Measurements from ENCODE around the gene LHX3.

Gene LHX3

DNA sequence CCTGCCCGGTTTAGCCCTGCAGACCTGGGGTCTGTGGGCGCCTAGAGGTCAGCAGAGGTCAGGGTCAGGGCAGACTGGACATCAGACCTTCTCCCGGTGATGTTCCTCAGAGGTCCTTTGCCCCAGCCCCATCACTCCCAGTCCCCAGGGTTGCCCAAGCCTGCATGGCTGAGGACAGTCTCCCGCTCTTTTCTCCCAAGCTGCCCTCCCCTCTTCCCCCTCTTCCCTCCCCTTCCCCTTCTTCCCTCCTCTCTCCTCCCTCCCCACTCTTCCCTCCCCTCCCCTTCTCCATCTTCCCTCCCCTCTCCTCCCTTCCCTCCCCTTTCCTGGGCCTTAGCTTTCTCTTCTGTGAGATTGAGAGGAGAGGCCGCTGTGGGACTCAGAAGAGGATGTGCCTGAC is 10.4 kb downstream of the LHX3 start:
- TF ChIP-seq, protein P1, sequence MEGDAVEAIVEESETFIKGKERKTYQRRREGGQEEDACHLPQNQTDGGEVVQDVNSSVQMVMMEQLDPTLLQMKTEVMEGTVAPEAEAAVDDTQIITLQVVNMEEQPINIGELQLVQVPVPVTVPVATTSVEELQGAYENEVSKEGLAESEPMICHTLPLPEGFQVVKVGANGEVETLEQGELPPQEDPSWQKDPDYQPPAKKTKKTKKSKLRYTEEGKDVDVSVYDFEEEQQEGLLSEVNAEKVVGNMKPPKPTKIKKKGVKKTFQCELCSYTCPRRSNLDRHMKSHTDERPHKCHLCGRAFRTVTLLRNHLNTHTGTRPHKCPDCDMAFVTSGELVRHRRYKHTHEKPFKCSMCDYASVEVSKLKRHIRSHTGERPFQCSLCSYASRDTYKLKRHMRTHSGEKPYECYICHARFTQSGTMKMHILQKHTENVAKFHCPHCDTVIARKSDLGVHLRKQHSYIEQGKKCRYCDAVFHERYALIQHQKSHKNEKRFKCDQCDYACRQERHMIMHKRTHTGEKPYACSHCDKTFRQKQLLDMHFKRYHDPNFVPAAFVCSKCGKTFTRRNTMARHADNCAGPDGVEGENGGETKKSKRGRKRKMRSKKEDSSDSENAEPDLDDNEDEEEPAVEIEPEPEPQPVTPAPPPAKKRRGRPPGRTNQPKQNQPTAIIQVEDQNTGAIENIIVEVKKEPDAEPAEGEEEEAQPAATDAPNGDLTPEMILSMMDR (IDR thresholded peaks at IDR 0.05) = no peak
- no peaks in the 10 kb centered on the region for H3K9me3 ChIP-seq
- H3K4me3 ChIP-seq (ENCODE audit: low read depth in 1 of 2, low read length in 1 of 2) = no peak overlapping the region
- H3K27me3 ChIP-seq = peaks cover 100% of the 10 kb centered on the region
- H3K36me3 ChIP-seq = no peaks in the 10 kb centered on the region
- no peaks in the 10 kb centered on the region for H3K4me1 ChIP-seq (ENCODE audit: control insufficient read depth in 1 of 2, insufficient read depth in 1 of 2, low read depth in 1 of 2, low read length in 1 of 2)
- no peak overlapping the region for H3K27ac ChIP-seq

DNA sequence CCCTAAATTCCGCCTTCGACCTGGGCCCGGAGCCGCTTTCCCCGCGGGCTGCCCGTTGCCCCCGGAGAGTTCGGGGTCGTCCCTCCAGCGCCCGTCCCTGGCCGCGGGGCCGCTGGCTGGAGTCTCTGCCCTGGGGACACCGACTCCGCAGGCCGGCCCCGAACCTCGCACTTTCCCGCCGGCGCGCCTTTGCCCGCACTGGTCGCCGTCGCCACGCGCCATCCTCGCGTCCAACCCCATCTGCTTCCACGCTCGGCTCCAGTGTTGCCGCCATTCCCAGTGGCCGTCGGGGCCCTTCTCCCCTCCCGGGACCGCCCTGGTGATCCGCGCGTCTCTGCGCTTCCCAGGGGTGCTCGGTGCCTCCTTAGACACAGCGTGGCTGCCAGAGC is 11.0 kb downstream of the LHX3 start:
- Histone ChIP-seq H3K27ac (no peak overlapping the region), H3K4me3 (ENCODE audit: low read depth in 1 of 2, low read length in 1 of 2) (no peak overlapping the region), H3K9me3 (no peaks in the 10 kb centered on the region), H3K27me3 (peaks cover 100% of the 10 kb centered on the region), H3K36me3 (no peaks in the 10 kb centered on the region), H3K4me1 (ENCODE audit: control insufficient read depth in 1 of 2, insufficient read depth in 1 of 2, low read depth in 1 of 2, low read length in 1 of 2) (no peaks in the 10 kb centered on the region)
- TF ChIP-seq, protein P1 (IDR thresholded peaks at IDR 0.05) = no peak

DNA sequence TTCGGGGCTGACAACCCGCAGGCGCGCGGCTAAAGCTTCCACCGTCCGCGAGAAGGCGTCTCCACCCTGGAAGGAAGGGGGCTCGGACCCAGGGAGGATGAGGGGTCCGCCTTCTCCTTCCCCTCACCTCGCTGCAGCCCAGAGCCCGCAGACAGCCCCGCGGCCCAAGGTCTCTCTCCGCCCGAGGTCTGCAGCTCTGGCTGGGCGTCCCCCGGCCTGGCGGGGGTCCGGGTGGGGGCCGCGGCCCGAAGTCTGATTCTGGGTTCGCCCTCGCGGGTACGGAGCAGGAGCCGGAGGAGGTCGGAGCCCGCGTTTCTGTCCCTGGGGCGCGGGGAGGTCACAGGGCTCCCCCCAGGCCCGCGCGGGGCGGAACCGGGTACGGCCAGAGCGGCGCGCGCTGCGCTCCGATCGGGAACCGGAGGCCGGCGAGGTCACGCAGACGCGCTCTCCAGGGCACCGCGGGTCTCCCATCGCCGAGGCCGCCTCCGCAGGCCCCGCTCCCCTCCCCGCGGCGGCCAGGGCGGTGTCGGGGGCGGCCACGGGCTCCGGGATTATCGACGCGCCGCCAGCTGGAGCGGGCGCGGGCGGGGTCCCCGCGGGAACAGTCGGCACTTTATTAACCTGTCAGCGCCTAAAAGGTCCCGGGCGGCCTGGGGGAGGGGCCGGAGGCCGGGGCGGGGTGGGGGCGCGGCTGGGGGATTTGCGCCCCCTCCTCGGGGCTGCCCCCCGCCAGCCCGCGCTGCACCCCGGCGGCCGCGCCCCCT is 11.6 kb downstream of the LHX3 start:
- TF ChIP-seq, protein P1 (IDR thresholded peaks at IDR 0.05) = no peak
- no peaks in the 10 kb centered on the region for H3K4me1 ChIP-seq (ENCODE audit: control insufficient read depth in 1 of 2, insufficient read depth in 1 of 2, low read depth in 1 of 2, low read length in 1 of 2)
- peaks cover 100% of the 10 kb centered on the region for H3K27me3 ChIP-seq
- no peaks in the 10 kb centered on the region for H3K36me3 ChIP-seq
- no peak overlapping the region for H3K4me3 ChIP-seq (ENCODE audit: low read depth in 1 of 2, low read length in 1 of 2)
- no peak overlapping the region for H3K27ac ChIP-seq
- H3K9me3 ChIP-seq = no peaks in the 10 kb centered on the region

DNA sequence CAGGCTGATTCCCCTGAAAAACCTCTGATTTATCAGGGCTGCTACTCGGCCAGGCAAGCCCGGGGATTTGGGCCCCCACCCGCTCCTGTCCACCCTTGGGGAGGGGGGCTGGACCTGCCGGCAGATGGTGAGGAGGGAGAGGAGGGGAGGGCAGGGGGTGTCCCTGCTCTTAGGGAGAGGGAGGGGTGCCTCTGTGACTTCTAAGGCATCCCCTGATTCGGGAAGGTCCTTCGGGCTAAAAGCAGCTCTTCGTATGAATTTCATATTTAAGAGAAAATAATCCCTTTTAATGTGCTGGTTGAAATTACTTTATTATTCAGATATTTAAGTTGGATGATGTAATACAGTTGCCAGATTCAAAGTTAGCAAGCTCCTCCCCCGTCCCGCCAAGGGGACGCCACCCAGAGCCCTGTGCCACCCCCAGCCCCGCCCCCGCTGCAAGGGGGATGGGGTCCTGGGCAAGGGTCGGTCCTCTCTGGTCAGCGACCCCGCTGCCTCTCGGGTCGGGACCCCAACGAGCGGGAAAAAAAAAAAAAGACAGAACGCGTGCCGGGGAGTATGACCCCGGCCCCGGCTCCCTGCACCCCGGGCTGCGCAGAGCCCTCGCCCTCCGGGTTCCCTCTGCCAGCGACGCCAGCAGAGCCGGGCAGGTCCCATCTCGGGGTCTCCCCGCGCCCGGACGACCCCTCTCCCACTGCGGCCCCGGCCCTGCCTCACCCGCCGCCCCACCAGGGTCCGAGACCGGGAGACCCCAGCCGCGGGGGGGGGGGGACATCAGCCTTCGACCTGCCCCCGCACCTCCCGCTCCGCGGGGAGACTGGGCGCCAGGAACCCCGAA is 12.4 kb downstream of the LHX3 start:
- Histone ChIP-seq H3K9me3 (no peaks in the 10 kb centered on the region), H3K4me3 (ENCODE audit: low read depth in 1 of 2, low read length in 1 of 2) (no peak overlapping the region), H3K4me1 (ENCODE audit: control insufficient read depth in 1 of 2, insufficient read depth in 1 of 2, low read depth in 1 of 2, low read length in 1 of 2) (no peaks in the 10 kb centered on the region), H3K27me3 (peaks cover 100% of the 10 kb centered on the region), H3K36me3 (no peaks in the 10 kb centered on the region), H3K27ac (no peak overlapping the region)
- TF ChIP-seq, protein P1 (IDR thresholded peaks at IDR 0.05) = no peak

DNA sequence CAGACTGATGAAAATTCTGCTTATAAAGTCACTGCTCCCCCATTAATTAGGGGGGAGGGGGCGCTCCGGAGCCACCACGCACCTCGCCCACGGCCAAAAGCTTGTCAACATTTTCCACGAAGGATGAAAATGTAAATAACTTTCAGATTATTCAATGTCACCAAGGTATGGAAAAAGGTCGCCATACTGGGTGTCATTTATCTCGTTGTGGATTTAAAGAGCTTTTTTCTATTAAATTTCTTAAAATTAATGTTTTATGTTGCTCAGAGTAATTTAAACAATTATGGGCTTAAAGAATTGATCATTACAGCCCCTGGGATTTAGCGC is 13.0 kb downstream of the LHX3 start:
- Histone ChIP-seq H3K27me3 (peaks cover 100% of the 10 kb centered on the region), H3K4me3 (ENCODE audit: low read depth in 1 of 2, low read length in 1 of 2) (no peak overlapping the region), H3K27ac (no peak overlapping the region), H3K9me3 (no peaks in the 10 kb centered on the region), H3K36me3 (no peaks in the 10 kb centered on the region), H3K4me1 (ENCODE audit: control insufficient read depth in 1 of 2, insufficient read depth in 1 of 2, low read depth in 1 of 2, low read length in 1 of 2) (no peaks in the 10 kb centered on the region)
- TF ChIP-seq, protein P1 (IDR thresholded peaks at IDR 0.05) = no peak

Measured in neutrophil (primary cell).